NCI-H128 (cell line): ENCODE data around the gene TTC23.

Experiments used
- DNase-seq: peaks from one replicate; lab custom pipeline; 2025; ENCODE audit not compliant: unreplicated experiment; lab: John Stamatoyannopoulos, UW

The TTC23 gene

DNA sequence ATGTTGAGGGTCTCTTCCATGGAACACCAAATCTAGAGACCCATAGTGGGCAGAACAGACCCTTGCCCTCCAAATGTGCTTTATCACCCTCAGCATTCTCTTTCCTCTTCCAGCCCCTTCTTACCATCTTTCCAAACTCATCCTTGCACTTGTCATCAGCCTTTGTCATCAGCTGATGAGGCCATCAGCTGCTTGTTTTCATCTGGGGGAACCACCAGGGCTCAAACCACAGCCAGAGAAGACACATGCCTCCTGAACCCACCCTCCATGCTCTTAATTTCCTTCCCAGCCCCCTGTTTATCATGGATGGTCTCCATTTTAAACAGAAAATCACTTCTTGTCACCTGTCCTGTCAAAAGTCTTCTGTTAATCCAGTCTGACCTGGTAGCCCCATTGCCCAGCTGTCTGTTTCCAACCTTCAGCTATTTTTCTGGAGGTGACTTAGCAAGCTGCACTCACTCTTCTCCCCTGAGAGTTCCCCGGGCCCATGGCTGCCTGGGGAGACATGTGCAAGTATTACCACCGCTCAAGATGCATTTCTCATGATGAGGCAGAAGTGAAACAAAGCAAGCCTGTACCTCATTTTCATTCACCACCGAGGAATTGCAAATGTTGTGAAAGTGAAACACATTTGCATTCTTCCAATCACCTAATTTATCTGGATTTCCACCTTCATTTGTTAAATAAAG is 159.2 kb downstream of the TTC23 start:
- DNase-seq = no peak

DNA sequence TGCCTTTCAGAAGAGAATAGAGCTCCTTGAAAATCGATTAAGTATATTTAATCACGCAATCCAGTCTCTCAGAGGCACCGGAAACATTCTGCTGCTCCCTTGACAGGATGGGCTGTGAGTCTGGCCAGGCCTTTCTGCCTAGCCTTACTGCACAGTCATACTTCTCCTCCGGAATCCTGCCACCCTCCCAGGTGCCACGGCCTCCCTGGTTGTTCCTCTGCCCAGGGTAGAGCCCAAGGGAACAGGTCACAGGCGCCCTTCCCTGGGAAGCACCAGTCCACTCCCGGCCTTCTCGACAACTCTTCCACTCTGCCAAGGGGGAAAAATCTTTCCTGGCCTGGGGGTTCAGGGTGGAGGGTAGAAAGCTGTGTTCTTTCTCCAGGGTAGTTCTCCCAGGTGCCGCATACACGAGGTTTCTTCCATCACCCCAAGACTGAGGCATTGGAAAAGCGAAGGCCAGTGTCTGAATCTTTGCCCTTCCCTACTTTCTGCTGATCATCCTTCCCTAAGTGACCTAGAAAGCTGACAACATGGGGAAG is 161.9 kb downstream of the TTC23 start:
- no peak for DNase-seq

DNA sequence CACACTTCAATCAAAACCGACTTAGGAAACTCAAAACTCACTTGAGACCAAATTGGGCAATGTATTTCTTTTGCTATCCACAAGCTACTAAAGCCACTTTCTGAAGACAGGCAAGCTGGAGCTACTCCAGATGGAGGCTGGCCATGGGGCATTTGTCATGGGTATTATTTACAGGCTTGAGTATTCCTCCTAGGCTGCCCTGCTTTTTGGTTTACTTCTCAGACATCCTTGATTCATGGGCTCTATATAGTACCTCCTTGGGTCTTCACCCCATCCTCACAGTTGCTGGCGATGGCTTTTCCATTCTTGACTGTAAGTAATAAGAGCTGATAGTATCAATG is 163.1 kb downstream of the TTC23 start:
- DNase-seq = no peak
